IPS DF 19.7 (cell line): ENCODE measurements around the gene BCAR3.

Experiments used
- DNase-seq: peaks from one replicate; pipeline ENCODE4 v3.0.0-alpha.2; 2013; ENCODE audit warnings: low read depth, low spot score

The BCAR3 gene

DNA sequence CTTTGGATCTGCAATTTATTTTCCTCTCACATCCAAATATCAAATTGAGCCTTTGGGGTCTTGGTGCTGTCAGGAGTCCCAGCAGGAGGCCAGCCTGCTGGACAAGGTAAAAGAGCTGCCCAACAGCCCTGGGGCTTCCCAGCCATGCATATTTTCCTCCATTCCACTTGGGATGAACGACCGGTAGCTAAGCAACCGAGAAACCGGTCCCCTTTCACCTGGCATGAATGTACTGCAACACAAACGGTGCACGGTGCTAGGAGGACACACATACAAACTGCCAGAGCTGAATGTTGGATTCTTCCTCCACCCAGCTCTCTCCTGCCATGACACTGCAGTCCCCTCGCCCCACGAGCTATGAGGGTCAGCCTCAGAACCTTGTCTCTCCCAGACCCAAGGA is 42.7 kb downstream of the BCAR3 start:
- DNase-seq: no peak

DNA sequence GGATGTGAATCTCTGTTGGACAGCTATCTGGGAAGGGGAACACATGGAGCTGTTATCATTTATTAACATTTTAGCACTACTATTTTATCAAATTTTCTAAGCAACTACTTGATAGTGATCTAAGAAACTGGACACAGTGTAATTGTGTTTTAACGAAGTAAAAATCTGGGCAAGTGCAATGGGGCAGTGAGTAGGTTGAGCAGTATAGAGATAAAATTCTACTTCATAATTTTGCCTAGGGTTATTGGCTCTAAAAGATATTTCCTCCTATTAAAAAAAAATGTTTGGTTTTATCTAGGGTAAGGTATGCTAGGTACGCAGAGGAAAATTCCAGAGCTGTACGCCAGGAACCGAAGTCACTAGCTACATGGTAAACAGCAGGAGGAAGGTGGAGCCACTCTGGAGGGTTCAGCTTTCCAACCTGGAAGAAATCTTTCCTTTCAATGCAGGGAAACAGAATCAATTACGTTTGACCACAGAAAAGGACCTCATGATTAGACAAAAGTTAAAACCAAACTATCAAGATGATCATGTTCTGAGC is 43.3 kb downstream of the BCAR3 start:
- no peak for DNase-seq

DNA sequence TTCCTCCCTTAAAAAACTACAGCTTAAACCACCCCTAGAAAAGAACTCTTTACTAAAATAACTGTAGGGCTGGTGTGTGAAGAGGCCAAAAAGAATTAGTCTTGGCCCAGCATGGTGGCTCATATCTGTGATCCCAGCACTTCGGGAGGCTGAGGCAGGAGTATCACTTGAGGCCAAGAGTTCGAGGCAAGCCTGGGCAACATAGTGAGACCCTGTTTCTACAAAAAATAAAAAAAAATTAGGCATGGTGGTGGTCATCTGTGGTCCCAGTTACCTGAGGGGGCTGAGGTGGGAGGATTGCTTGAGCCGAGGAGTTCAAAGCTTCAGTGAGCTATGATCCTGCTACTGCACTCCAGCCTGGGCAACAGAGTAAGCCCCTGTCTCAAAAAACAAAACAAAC is 44.9 kb downstream of the BCAR3 start:
- no peak for DNase-seq

DNA sequence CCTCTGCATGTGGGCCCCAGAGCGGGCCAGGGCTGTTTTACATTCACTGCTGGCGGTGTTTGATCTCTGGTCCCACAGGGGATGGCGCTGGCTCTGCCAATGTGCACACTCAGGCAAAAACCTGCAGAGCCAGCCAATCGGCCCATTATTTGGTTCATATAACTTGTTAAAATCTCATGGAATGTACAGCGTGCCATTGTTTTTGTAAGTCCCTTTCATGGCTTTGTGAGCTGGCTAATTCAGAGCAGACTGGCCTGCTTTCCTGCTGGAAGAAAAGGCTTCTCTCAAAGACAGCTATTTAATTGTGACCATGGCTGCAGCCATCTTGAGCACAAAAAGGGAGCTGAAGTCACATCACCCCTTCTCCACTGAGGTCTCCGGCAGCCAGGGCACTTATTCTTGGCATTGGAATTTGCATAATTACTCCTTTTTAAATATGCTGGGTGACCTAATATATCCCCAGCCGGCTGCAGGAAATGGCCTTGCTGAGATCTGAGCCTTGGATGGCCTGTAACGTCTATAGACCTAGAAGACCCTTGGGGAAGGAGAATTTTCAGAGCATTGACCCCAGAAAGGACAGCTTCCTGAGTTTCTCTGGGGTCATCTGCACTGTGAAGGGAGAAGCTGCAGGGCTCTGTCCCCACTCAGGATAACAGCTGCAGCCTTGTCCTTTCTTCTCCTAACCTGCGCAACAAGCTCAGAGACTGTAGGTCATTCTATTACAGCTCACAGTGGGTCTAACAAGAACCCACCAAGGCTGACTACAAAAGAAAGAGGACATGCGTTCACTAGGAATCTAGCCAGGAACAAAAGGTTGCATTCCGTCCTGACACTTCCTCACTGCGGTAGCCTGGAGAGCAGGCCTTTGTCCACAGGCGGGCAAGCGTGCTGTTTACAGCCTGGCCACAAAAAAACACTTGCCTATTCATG is 45.8 kb downstream of the BCAR3 start:
- peak; percentile 88 for DNase-seq

DNA sequence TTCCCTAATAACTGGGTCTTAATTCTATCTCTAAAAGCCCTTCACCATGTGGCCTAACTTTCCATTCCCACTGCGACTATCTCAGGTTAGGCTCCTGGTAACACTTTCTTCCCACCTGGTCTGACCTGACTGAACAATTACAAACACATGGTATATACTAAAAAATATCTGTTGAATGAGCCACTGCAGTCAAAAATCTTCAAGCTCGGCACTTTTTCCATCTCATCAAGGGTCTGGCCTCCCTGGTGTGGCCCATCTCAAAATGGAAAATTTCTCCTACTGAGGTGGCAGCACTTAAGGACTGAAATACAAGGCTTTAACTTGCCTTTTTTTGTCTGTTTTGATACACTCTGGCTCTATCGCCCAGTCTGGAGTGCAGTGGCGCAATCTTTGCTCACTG is 48.3 kb downstream of the BCAR3 start:
- DNase-seq: no peak

DNA sequence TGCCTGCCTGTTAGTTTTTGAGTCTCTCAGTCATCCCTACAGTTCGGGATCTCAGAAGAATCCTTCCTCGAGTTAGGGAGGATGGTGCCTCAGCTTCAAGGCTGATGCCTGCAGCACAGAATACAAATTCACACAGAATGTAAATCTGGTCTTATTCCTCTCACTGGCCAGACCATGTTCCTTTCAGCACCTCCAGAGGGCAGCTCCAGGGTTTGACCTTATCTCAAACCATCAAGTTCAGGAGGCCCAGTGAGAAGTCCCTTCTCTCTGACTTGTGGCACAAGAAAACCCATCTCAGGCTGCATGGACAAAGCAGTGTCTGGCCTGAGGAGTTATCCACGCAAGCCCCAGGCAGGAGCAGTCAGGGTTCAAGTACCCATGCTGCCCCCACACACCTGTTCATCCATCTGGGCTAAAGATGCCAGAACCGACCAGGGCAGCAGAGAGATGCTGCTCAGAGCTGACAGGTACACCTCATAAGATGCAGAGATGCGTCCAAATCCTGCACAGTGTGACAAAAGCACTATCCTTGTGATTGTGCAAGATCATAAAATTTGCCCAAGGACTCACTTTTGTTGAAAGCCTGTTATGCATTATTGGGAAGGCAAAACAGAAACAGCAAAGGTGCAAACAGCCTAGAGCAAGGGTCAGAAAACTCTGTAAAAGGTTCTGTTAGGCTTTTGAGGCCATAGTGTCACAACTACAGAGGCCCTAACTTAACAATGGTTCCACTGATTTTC is 49.8 kb downstream of the BCAR3 start:
- no peak for DNase-seq

DNA sequence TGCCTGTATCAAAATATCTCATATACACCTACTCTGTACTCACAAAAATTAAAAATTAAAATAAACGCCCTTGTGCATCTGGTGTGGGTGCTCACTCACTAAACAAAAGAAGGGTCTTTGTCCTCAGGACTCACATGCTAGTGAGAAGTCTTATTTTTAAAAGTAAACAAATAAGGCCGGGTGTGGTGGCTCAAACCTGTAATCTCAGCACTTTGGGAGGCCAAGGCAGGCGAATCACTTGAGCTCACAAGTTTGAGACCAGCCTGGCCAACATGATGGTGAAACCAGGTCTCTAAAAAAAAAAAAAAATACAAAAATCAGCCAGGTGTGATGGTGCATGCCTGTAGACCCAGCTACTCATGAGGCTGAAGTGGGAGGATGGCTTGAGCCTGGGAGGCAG is 51.5 kb downstream of the BCAR3 start:
- no peak for DNase-seq

DNA sequence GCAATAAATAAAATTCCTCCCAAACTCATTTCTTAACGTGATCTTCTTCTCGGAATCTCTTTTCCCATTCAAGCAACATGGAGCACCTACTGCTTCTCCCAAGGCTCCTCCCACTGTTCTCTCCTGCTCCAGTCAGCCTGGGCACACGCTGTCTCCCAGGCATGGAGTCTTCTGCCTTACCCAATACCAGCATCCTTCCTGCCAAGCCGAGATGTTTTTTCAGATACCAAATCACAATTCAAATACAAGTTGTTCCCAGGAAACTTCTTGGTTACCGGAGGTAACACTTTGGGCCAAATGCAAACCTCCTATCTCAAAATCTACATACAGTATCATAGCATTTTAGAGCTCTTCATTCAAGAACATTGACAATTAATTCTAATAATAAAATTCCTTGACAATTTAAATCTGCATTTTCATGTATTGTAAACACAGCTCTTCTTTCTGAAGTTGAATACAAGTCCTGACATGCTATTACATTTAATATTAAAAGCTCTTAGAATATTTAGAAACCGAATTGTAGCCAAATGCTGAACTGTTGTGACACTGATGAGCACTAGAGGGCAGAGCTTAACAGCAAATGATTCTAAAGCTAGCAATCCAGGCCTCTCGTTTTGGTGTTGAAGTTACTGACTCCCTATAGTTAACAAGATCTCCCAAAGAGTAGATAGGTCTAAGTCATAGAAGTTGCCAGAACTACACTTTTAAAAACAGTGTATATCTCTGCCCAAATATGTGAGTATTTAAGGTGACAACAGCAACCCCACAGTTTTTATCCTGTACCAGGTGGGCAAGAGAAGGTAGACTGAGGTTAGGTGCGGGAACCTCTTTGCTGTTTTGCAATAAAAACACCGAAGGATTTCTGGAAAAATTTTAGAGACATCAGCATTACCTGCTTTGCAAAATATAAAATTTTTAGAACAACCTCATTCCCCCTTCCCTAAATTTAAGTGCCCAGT is 52.3 kb downstream of the BCAR3 start:
- DNase-seq: no peak

DNA sequence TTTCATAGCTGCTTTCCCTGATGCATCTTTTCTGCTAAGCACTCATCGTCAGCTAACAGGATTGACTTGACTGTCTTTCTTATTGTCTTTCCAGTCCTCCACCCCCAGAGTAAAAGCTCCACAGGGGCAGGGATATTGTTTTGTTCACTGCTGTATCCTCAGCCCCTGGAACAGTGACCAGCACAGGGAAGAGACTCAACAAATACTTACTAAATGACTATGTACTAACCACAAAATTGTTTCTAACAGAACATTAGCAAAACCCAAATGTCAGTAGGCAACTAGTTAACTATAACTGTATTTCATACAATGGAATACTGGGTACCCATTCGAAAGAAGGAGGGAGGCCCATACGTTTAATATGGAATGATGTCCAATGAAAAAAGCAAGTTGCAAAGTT is 53.0 kb downstream of the BCAR3 start:
- DNase-seq: no peak

DNA sequence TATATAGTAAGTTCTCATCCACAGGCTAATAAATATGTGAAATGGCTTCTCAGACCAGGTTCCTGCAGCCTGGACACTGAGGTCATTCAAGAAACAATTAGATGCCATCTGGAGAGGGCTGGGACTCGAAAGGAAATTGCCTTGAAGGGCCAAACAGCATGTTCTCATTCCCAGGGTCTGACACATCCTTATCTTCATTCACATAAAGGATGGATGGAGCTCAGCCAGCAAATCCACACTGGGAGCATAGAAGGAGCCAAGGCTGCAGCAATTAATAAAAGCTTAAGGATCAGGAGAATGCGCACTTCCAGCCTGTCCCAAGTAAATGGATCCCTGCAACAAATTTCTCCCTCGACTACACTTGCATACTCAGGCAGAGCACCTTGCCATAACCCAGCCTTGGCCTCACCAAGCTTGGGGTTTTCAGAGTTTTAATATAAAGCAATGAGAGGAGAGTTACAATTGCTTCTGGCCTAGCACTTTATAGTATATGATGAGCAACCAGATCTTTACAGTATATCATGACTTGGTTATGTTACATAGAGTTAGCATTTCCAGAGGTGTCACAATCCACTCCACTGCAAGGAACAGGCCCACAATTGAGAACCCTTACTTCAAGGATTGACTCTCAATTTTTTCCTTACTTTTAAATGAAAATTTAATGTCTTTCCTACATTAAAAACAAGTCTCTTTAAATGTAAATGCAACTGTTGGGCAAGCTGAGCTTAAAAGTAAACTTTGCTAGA is 55.9 kb downstream of the BCAR3 start:
- DNase-seq: no peak

DNA sequence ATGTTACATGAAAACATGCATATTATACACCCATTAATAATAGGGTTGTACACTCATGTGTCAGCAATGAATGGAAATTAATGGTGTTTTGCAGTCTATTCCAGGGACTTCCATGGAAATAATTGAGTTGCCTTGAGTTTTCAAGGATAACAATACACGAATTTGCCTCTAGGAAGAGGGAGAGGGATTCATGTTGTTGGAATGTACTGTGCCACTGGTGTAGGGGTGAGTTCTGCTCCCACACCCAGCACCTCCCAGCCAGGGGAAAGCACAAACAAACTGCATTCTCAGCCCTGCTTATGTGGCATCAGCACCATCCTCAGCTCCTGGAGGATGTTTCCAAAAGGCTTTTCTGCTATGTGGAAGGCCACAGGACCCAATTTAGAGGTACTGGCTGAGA is 57.8 kb downstream of the BCAR3 start:
- no peak for DNase-seq

DNA sequence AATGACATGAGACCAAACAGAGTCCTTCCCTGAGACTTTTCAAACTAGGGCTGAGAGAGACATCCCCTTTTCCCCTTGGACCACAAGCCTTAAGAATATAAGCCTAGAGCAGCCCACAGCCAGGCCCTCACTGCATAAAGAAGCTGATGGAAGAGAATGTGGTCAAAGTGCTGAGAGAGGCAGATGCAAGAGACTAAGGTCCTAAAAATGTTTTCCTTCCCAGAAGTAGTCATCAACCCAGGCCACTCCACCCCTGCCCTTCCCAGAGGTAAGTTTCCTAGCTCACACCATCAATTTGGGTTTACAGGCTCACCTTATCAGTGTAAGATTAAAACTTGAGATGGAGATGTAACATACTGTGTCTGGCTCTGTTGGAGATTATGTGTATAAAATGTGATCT is 58.2 kb downstream of the BCAR3 start:
- DNase-seq: no peak

DNA sequence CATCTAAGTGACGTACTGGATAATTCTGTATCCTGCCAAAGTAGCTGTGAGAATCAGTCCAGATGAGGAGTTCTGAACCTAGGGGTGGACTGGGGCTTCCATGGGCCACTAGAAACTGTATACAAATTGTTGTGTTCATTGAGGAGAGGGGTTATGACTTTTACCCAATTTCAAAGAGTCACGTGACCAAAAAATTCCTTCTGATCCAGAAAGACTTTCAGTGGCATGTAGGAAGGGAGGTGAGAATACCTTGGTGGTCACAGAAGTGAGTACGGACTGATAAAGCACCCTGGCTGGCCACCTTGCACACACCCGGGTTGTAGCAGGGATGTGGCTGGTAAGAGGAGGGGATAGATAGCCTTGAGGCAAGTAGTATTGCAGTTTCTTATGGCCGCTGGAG is 60.4 kb downstream of the BCAR3 start:
- DNase-seq: no peak

DNA sequence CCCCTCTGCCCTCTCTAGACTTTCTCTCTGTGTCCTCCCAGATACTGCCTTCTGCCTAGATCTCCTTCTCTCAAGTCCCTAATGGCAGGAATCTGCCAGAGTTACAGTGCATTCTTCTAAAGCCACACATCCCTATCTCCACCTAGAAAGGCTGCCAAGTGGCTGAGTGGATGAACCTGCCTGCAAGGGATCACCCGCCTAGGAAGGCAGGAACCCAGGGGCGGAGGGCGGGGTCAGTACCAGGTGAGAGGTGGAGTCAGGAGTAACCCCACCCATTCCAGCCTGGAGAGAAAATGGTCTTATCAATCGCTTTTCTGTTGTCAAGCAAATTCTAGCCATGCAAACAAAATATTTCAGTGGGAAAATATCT is 60.8 kb downstream of the BCAR3 start:
- no peak for DNase-seq

DNA sequence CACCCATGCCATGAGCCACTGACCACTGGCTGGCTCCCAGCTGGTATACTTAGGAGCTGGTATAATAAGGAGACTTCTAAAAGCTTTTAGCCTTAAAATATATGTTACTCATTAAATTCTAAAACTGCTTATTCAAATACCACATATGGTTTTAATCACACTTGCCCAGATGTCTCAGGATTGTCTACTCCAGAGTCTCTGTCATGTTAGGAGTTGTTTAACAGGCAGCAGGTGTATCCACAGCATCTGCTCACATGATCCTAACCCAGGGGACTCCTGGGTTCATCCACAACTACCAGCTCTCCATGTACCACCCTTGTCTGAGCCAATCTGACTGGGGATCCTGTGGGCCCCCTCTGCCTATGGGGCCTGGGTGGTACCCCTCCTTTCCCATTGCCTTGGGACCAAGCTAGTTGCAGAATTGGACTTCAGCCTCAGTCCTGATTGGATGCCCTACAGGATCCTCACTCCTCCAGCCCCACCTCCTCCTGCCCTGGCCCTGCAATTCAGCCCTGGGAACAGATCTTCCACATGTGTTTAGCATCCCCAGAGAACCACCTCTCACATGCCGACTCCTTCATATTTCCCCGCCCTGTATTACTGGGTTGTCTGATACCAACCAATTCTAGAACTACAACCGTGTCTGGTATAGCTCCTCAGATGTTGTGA is 61.3 kb downstream of the BCAR3 start:
- no peak for DNase-seq

DNA sequence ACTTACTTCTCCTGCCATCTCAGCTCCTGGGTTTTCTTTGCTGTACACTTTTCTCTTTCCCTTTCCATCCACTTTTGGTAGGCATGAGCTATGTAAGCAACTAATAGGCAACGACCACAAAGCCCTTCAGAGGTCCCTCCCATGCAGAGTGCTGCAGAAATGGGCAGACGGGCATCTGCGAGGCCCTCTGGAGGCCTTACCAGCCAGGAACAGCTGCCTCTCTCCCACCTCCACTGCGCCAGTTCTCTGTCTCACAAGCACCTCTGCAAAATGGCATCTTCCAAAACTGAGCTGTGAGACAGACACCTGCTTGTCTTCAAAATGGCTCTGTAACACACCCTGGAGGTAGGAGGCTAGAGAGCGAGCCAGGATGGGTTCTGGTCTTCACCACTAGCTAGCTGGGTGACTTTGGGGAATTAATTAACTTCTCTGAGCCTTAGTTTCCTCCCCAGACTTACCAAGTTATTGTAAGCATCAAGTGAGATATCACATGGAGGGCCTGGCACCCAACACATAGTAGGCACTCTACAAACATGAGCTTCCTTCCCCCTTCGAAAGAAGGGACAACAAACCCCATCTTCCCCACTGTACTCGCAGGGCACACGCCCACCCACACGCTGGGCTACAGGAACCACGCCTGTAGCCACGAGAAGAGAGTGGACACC is 62.0 kb downstream of the BCAR3 start:
- no peak for DNase-seq

DNA sequence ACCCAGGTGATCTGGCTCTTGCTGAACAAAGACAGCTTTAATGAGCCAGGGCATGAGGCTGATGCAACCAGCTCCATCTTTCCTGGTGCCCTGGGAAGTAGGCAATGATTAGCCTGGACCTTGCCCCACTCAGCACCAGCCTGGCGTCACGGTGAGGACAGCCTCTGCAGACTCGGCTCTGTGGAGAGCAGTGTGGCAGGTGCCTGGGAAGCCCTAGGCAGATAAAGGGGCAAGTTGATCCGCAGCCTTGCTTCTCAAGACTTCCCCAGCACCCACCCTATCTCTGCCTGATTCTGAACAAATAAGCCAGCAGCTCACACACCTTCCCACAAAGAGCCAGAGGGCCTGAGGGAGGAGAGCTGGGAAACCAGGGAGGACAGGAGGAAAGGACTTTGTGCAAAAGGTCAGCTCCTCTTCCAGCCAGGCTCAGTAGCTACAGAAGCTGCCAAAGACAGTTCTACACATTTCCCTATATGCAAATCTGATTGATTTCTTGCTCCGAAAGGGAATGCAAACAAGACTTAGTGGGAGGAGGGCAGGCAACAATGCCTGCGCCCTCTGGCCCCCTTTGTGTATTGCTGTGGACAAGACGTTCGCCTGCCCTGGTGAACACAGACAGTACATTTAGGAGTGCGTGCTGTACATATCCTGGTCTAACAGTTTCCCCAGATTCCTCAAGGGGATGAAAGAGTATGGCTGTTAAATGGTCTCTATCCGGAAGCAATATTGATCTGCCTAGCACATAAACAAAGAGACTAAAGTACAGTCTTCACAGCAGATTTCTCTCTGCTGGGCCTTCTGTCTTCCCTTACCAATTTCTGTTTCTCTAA is 63.8 kb downstream of the BCAR3 start:
- no peak for DNase-seq

DNA sequence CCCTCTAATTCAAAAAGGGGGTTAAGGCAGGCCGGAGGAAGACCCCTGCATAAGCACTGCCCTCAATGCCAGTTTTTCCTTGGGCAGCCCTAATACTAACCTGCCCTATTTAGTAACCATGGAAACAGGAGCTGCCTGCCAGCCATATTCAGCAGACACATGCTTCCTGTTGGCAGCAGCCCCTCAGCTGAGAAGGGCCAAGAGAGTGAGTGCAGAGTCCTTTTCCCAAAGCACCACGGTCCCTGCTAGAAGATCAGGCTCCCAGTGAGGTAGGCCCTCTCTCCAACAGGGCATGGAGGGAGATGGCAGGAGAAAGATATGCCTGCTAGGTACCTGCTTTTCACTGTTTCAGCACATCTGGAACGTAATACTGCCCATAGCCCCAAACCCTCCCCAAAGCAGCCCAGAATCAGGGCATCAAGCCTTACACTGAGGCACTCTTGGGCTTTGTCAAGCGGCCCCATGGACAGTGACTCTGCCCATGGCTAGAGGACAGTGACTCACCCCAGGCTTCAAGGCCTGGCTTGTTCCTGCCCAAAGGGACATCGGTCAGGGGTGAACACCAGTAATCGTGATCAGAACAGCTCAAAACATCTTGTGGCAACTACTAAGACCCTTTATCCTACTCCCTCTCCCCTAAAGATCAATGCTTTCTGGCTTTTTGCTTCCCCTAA is 64.5 kb downstream of the BCAR3 start:
- no peak for DNase-seq
